Colonic mucosa (tissue), 4 donors: ENCODE data around the gene ZNF217. TPM values are rescaled to one million over a fixed set of nuclear protein-coding genes. Genes with fewer than 3 reads are reported as not detected.

ENCODE experiments used
- DNase-seq: peaks from one replicate; pipeline ENCODE4 v3.0.0-alpha.2; 2020
- H3K27ac ChIP-seq: fragments of 200-600 bp; one replicate; pipeline ENCODE4 v1.8.0; 2021
- H3K27me3 ChIP-seq: fragments of 200-600 bp; one replicate; pipeline ENCODE4 v1.8.0; 2021
- H3K36me3 ChIP-seq: fragments of 200-600 bp; one replicate; pipeline ENCODE4 v1.8.0; 2021
- H3K4me1 ChIP-seq: fragments of 200-600 bp; one replicate; pipeline ENCODE4 v1.8.0; 2021; ENCODE audit warnings: mild to moderate bottlenecking
- H3K4me3 ChIP-seq: fragments of 200-600 bp; one replicate; pipeline ENCODE4 v1.8.0; 2021
- H3K9ac ChIP-seq, 2 donors: one replicate each; pipeline ENCODE4 v1.7.0; 2013; ENCODE audit warnings: control low read depth in 2 of 2, low read depth in 2 of 2, low read length in 2 of 2
- H3K9me3 ChIP-seq: fragments of 200-600 bp; one replicate; pipeline ENCODE4 v1.8.0; 2021
- CTCF ChIP-seq: fragments of 200-600 bp; IDR thresholded peaks from one replicate; pipeline ENCODE4 v1.8.0; 2022; ENCODE audit warnings: antibody characterized with exemption, mild to moderate bottlenecking
- intact Hi-C: fragments of 100-400 bp; cut with DNase I; formaldehyde crosslinking; loops from one replicate; pipeline ENCODE4 v1.14.1; 2022
- total RNA-seq, 2 donors: library from RNA; stranded (reverse); fragmentation: NEBNext Ultra II Directional in 1 of 2; extraction: Animal tissue kit (Norgen Biotek cat#: 25700) in 1 of 2; gene quantifications; one replicate each; pipeline ENCODE4 v1.2.1, GENCODE V29; 2021
- donor health status: healthy.
- donor health status: DM: no; HTN: no; CAD: no.
- donor health status: DM: no; HTN: no; CAD: no.

ZNF217 gene
- total RNA-seq, 2 donors from 2014 or later: 45.7 to 73.0 TPM

GRCh38 chr20:53578492-53579222 is 15.0 kb downstream of the ZNF217 start:
- Histone ChIP-seq H3K36me3 (peaks cover 25% of the 10 kb centered on the region), H3K4me3 (peak overlapping the region; percentile 1), H3K9ac (peak overlapping the region in 1 of 2 donors; percentile 64), H3K9me3 (no peaks in the 10 kb centered on the region), H3K27ac (peak overlapping the region; percentile 68), H3K4me1 (peaks cover 19% of the 10 kb centered on the region), H3K27me3 (no peaks in the 10 kb centered on the region)
- peak; percentile 84 for DNase-seq
- intact Hi-C loops: loop anchor here (2.0 to 10.0 kb wide), 4 partner anchors 176 to 476 kb away; no protein-coding TSS in a partner anchor
- peak; percentile 85 for TF ChIP-seq CTCF

GRCh38 chr20:53576586-53577318 is 16.9 kb downstream of the ZNF217 start:
- intact Hi-C loops: loop anchor here (5.0 to 10.0 kb wide), 3 partner anchors 178 to 478 kb away; no protein-coding TSS in a partner anchor
- no peak overlapping the region for H3K27ac ChIP-seq
- no peak for TF ChIP-seq CTCF
- H3K4me1 ChIP-seq: peaks cover 14% of the 10 kb centered on the region
- DNase-seq: no peak
- H3K4me3 ChIP-seq: no peak overlapping the region
- H3K27me3 ChIP-seq: no peaks in the 10 kb centered on the region
- H3K9ac ChIP-seq: no peak overlapping the region
- H3K36me3 ChIP-seq: peaks cover 30% of the 10 kb centered on the region
- H3K9me3 ChIP-seq: no peaks in the 10 kb centered on the region

- Histone ChIP-seq H3K27me3 (no peaks in the 10 kb centered on the region), H3K9ac (no peak overlapping the region), H3K36me3 (peaks cover 35% of the 10 kb centered on the region), H3K4me1 (peaks cover 8% of the 10 kb centered on the region), H3K9me3 (no peaks in the 10 kb centered on the region), H3K27ac (no peak overlapping the region), H3K4me3 (no peak overlapping the region)
- intact Hi-C loops: loop anchor here (5.0 to 10.0 kb wide), 3 partner anchors 179 to 479 kb away; no protein-coding TSS in a partner anchor
- no peak for DNase-seq
- no peak for TF ChIP-seq CTCF
Observed at GRCh38 chr20:53576195-53576580, 17.5 kb downstream of the ZNF217 start.

- no peak for DNase-seq
- intact Hi-C loops: loop anchor here (5.0 to 10.0 kb wide), 3 partner anchors 179 to 479 kb away; no protein-coding TSS in a partner anchor
Observed at GRCh38 chr20:53575481-53576194, 18.0 kb downstream of the ZNF217 start.

More at GRCh38 chr20:53575481-53576194, 18.0 kb downstream of the ZNF217 start:
- no peak overlapping the region for H3K27ac ChIP-seq
- TF ChIP-seq CTCF: no peak
- H3K4me3 ChIP-seq: no peak overlapping the region
- peaks cover 40% of the 10 kb centered on the region for H3K36me3 ChIP-seq
- H3K27me3 ChIP-seq: no peaks in the 10 kb centered on the region
- H3K4me1 ChIP-seq: peaks cover 5% of the 10 kb centered on the region
- H3K9ac ChIP-seq: no peak overlapping the region
- no peaks in the 10 kb centered on the region for H3K9me3 ChIP-seq
